K562 (cell line): ENCODE data around the gene GPR4. TPM values are rescaled to one million over a fixed set of nuclear protein-coding genes. Genes with fewer than 3 reads are reported as not detected.

Experiments
- FOXO4 ChIP-seq: fragments of 450-650 bp; formaldehyde crosslinking; IDR thresholded peaks from 2 replicates; pipeline ENCODE4 v1.4.0; 2020; ENCODE audit warnings: mild to moderate bottlenecking, moderate library complexity
- HNRNPL ChIP-seq: fragments of 200-400 bp; formaldehyde crosslinking; IDR thresholded peaks from 2 replicates; pipeline ENCODE4 v1.6.1; 2017; ENCODE audit warnings: low read depth, mild to moderate bottlenecking, low read length
- HOMEZ ChIP-seq: fragments of 250-450 bp; sonication (Bioruptor Pico); IDR thresholded peaks from 2 replicates; pipeline ENCODE4 v1.4.0; 2020; ENCODE audit warnings: mild to moderate bottlenecking, moderate library complexity
- IFI16 ChIP-seq: fragments of 250-450 bp; sonication (Bioruptor Pico); IDR thresholded peaks from 2 replicates; pipeline ENCODE4 v2.1.2; 2022; ENCODE audit warnings: mild to moderate bottlenecking, inconsistent platforms
- JUNB ChIP-seq: fragments of 450-650 bp; formaldehyde crosslinking; conservative IDR thresholded peaks from 2 replicates; pipeline ENCODE4 v1.4.0; 2020; ENCODE audit warnings: mild to moderate bottlenecking
- LEF1 ChIP-seq: fragments of 450-650 bp; IDR thresholded peaks from 2 replicates; pipeline ENCODE4 v1.6.1; 2016; ENCODE audit warnings: mild to moderate bottlenecking
- MYBL2 ChIP-seq, 2 experiments: fragments of 450-650 bp in 1 of 2; sonication (generic) in 1 of 2; formaldehyde crosslinking in 1 of 2; IDR thresholded peaks; 2 replicates each; pipeline versions ENCODE4 v1.6.1 to v1.8.1; 2017 to 2022; ENCODE audit warnings: borderline replicate concordance in 1 of 2, inconsistent platforms in 1 of 2, low read depth in 1 of 2, mild to moderate bottlenecking in 1 of 2, missing genetic modification reagents in 1 of 2, moderate library complexity in 1 of 2
- MYC ChIP-seq, 2 experiments: fragments of 250-450 bp in 1 of 2; sonication (Bioruptor Pico) in 1 of 2; IDR thresholded peaks; 2 replicates each; pipeline versions ENCODE4 v1.5.1 to v1.6.1; 2012 to 2021; ENCODE audit warnings: low read depth in 2 of 2, borderline replicate concordance in 1 of 2, improper control_type of control experiment in 1 of 2, low read length in 1 of 2, mild to moderate bottlenecking in 1 of 2, moderate library complexity in 1 of 2
- NCOA6 ChIP-seq: fragments of 450-650 bp; IDR thresholded peaks from 2 replicates; pipeline ENCODE4 v1.6.1; 2017; ENCODE audit warnings: mild to moderate bottlenecking
- NR0B1 ChIP-seq: fragments of 450-650 bp; IDR thresholded peaks from one replicate; pipeline ENCODE4 v1.6.1; 2018; ENCODE audit warnings: mild to moderate bottlenecking, moderate library complexity; ENCODE audit not compliant: partially characterized antibody
- NR2C1 ChIP-seq, 2 experiments: fragments of 450-650 bp; IDR thresholded peaks; 2 replicates each; pipeline ENCODE4 v1.6.1; 2017; ENCODE audit warnings: mild to moderate bottlenecking in 2 of 2, antibody characterized with exemption in 1 of 2, inconsistent platforms in 1 of 2, missing compliant biosample characterization in 1 of 2, missing genetic modification characterization in 1 of 2
- POLR2AphosphoS2 ChIP-seq: IDR thresholded peaks from 2 replicates; pipeline ENCODE4 v1.6.1; 2012; ENCODE audit warnings: low read length, improper control_type of control experiment
- SP2 ChIP-seq: IDR thresholded peaks from 2 replicates; pipeline ENCODE4 v1.6.1; 2011; ENCODE audit warnings: mild to moderate bottlenecking, low read depth, low read length, moderate library complexity; ENCODE audit not compliant: poor library complexity, severe bottlenecking; ENCODE audit errors: extremely low read depth
- SREBF2 ChIP-seq: sonication (generic); formaldehyde crosslinking; IDR thresholded peaks from 2 replicates; pipeline ENCODE4 v1.4.0; 2020; ENCODE audit warnings: mild to moderate bottlenecking, missing genetic modification reagents
- ZBTB11 ChIP-seq, 3 experiments: fragments of 200-800 bp in 1 of 3; fragments of 250-450 bp in 1 of 3; fragments of 450-650 bp in 1 of 3; sonication (Bioruptor Pico) in 1 of 3; sonication (Bioruptor generic) in 1 of 3; formaldehyde crosslinking in 1 of 3; IDR thresholded peaks; 2 replicates each; pipeline versions ENCODE4 v1.6.1 to v1.8.0; 2016 to 2022; ENCODE audit warnings: mild to moderate bottlenecking in 2 of 3, missing genetic modification characterization in 2 of 3, missing compliant biosample characterization in 1 of 3, moderate library complexity in 1 of 3
- ZNF3 ChIP-seq: fragments of 250-450 bp; sonication (Bioruptor Pico); IDR thresholded peaks from 2 replicates; pipeline ENCODE4 v1.5.0; 2021; ENCODE audit warnings: mild to moderate bottlenecking, moderate library complexity
- ZNF347 ChIP-seq: fragments of 450-650 bp; formaldehyde crosslinking; IDR thresholded peaks from 2 replicates; pipeline ENCODE4 v1.4.0; 2020; ENCODE audit warnings: low read depth, mild to moderate bottlenecking, moderate library complexity
- polyA plus RNA-seq, 8 experiments: library from polyadenylated mRNA; depleted of rRNA in 4 of 8; stranded (reverse) in 5 of 8; unstranded in 3 of 8; fragments of >200 nt; fragmentation: Nextera tagmentation in 2 of 8; fragmentation: Illumina TruSeq in 1 of 8; extraction: Ambion mirVana in 2 of 8; extraction: Trizol in 1 of 8; gene quantifications; 2 replicates each; pipeline versions ENCODE4 v1.2.1 to v1.2.3, GENCODE V29; 2011 to 2014; ENCODE audit warnings: inconsistent platforms in 1 of 8, missing spikeins in 1 of 8
- total RNA-seq, 7 experiments: library from RNA; depleted of rRNA in 6 of 7; stranded (reverse); fragments of >200 nt in 6 of 7; fragmentation: Illumina TruSeq in 2 of 7; extraction: Trizol in 2 of 7; gene quantifications; 2 replicates each; pipeline versions ENCODE4 v1.2.1 to v1.2.3, GENCODE V29; 2011 to 2021; ENCODE audit warnings: low replicate concordance in 1 of 7

GPR4 gene
- total and polyA plus RNA-seq, 9 of the 15 experiments (the other 6 are each of a cell fraction or from before 2014, with no cell fraction given), result 0.03 to 0.09 (median 0.04) TPM; not detected in 5

- TF ChIP-seq ZBTB11 (CRISPR knock-in tag; IDR thresholded peaks at IDR 0.05) (peak in 1 of 3 experiments; percentile 94; a peak in 2 of 6 replicates), MYC (IDR thresholded peaks at IDR 0.05; ENCODE audit: low read depth, low read length) (peak; percentile 79; the same call in 1 of the 2 replicates), MYC (CRISPR knock-in tag; IDR thresholded peaks at IDR 0.05; ENCODE audit: borderline replicate concordance, low read depth) (0 out of 2 replicates have a peak, but pooled peaks have one; percentile 44), IFI16 (CRISPR knock-in tag) (no peak), ZNF347 (CRISPR knock-in tag) (no peak), MYBL2 (IDR thresholded peaks at IDR 0.05; ENCODE audit: low read depth) (no peak), MYBL2 (CRISPR knock-in tag; IDR thresholded peaks at IDR 0.05; ENCODE audit: borderline replicate concordance) (no peak), LEF1 (no peak), NCOA6 (no peak), SREBF2 (CRISPR knock-in tag) (no peak), JUNB (CRISPR knock-in tag) (no peak), FOXO4 (CRISPR knock-in tag) (no peak), POLR2AphosphoS2 (peak; percentile 41; the same call in 1 of the 2 replicates), NR0B1 (no peak), SP2 (no peak), ZNF3 (CRISPR knock-in tag) (no peak), HNRNPL (no peak), NR2C1 (IDR thresholded peaks at IDR 0.05) (no peak), NR2C1 (tag; IDR thresholded peaks at IDR 0.05) (no peak), HOMEZ (CRISPR knock-in tag) (no peak)
Observed at GRCh38 chr19:45615795-45616703, 14.0 kb upstream of the GPR4 start (continued).
